ENCODE data around the gene CCDC24.
A peak's percentile ranks its signal among the peaks of the same experiment; 100 is the strongest.

The CCDC24 gene

GRCh38 chr1:43980255-43981134 lies 10.9 kb upstream of the CCDC24 start:
- DNase-seq (ENCODE audit: low spot score): no peak

GRCh38 chr1:43981135-43981491 lies 10.3 kb upstream of the CCDC24 start:
- DNase-seq (ENCODE audit: low spot score): no peak

GRCh38 chr1:43981636-43982035 lies 9.8 kb upstream of the CCDC24 start:
- no peak for DNase-seq (ENCODE audit: low spot score)

- no peak for DNase-seq (ENCODE audit: low spot score)
Observed at GRCh38 chr1:43982241-43982640, 9.2 kb upstream of the CCDC24 start.

- DNase-seq (ENCODE audit: low spot score): no peak
Observed at GRCh38 chr1:43982808-43983207, 8.6 kb upstream of the CCDC24 start.

- DNase-seq (ENCODE audit: low spot score): no peak
Observed at GRCh38 chr1:43983253-43983899, 8.0 kb upstream of the CCDC24 start.

- no peak for DNase-seq (ENCODE audit: low spot score)
Observed at GRCh38 chr1:43984855-43985254, 6.5 kb upstream of the CCDC24 start.

GRCh38 chr1:43985984-43986595 lies 5.3 kb upstream of the CCDC24 start:
- no peak for DNase-seq (ENCODE audit: low spot score)

- no peak for DNase-seq (ENCODE audit: low spot score)
Observed at GRCh38 chr1:43986712-43987111, 4.7 kb upstream of the CCDC24 start.

- DNase-seq (ENCODE audit: low spot score): peak; percentile 53
Observed at GRCh38 chr1:43987159-43987902, 4.1 kb upstream of the CCDC24 start.

- DNase-seq (ENCODE audit: low spot score): no peak
Observed at GRCh38 chr1:43990271-43991199, 864 bp upstream of the CCDC24 start.

- no peak for DNase-seq (ENCODE audit: low spot score)
Observed at GRCh38 chr1:43991200-43991475, 261 bp upstream of the CCDC24 start.

GRCh38 chr1:43992232-43992995 lies 1.0 kb downstream of the CCDC24 start:
- DNase-seq (ENCODE audit: low spot score): no peak

- no peak for DNase-seq (ENCODE audit: low spot score)
Observed at GRCh38 chr1:43993206-43993914, 2.0 kb downstream of the CCDC24 start.

- no peak for DNase-seq (ENCODE audit: low spot score)
Observed at GRCh38 chr1:43994071-43994470, 2.7 kb downstream of the CCDC24 start.

- DNase-seq (ENCODE audit: low spot score): no peak
Observed at GRCh38 chr1:43994794-43995790, 3.7 kb downstream of the CCDC24 start.

GRCh38 chr1:43995984-43996732 lies 4.8 kb downstream of the CCDC24 start:
- no peak for DNase-seq (ENCODE audit: low spot score)

- no peak for DNase-seq (ENCODE audit: low spot score)
Observed at GRCh38 chr1:43996733-43997115, 5.3 kb downstream of the CCDC24 start.
